ENCODE results near the gene CHRDL2.
"Not testable (repeated sequence)": the region's sequence is repeated elsewhere in the genome, so short reads cannot be mapped to it uniquely, and the experiment has no call there.

The CHRDL2 gene

GRCh38 chr11:74671520-74672196 is 59.6 kb downstream of the CHRDL2 start:
- no peak overlapping the region for H3K27ac ChIP-seq

DNA sequence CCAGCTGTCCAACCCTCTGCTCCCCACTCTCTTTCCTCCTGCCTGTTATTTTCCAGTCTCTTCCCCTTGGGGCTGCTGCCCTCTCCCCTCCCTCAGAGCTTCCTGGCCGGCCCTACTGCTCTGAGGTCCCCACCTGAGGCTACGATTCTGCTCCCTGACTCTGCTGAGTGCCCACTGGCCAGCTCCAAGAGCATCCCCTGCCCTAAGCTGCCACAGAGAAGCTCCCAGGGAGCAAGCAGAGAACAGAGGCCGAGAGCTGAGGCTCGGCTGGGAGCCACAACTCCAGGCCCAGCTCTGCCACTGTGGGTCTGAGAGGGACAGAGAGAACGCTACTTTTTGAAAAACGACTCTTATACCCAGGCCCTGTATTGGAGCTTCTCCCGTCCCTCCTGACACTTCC is 61.1 kb downstream of the CHRDL2 start:
- no peak overlapping the region for H3K4me3 ChIP-seq
- no peak overlapping the region for H3K27ac ChIP-seq
- DNase-seq (ENCODE audit: low spot score) = no peak
- TF ChIP-seq, protein P1, sequence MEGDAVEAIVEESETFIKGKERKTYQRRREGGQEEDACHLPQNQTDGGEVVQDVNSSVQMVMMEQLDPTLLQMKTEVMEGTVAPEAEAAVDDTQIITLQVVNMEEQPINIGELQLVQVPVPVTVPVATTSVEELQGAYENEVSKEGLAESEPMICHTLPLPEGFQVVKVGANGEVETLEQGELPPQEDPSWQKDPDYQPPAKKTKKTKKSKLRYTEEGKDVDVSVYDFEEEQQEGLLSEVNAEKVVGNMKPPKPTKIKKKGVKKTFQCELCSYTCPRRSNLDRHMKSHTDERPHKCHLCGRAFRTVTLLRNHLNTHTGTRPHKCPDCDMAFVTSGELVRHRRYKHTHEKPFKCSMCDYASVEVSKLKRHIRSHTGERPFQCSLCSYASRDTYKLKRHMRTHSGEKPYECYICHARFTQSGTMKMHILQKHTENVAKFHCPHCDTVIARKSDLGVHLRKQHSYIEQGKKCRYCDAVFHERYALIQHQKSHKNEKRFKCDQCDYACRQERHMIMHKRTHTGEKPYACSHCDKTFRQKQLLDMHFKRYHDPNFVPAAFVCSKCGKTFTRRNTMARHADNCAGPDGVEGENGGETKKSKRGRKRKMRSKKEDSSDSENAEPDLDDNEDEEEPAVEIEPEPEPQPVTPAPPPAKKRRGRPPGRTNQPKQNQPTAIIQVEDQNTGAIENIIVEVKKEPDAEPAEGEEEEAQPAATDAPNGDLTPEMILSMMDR (IDR thresholded peaks at IDR 0.05) = no peak

More at GRCh38 chr11:74671520-74672196, 59.6 kb downstream of the CHRDL2 start:
- no peak overlapping the region for H3K4me3 ChIP-seq
- DNase-seq (ENCODE audit: low spot score) = no peak
- TF ChIP-seq, protein P1 (IDR thresholded peaks at IDR 0.05) = no peak

DNA sequence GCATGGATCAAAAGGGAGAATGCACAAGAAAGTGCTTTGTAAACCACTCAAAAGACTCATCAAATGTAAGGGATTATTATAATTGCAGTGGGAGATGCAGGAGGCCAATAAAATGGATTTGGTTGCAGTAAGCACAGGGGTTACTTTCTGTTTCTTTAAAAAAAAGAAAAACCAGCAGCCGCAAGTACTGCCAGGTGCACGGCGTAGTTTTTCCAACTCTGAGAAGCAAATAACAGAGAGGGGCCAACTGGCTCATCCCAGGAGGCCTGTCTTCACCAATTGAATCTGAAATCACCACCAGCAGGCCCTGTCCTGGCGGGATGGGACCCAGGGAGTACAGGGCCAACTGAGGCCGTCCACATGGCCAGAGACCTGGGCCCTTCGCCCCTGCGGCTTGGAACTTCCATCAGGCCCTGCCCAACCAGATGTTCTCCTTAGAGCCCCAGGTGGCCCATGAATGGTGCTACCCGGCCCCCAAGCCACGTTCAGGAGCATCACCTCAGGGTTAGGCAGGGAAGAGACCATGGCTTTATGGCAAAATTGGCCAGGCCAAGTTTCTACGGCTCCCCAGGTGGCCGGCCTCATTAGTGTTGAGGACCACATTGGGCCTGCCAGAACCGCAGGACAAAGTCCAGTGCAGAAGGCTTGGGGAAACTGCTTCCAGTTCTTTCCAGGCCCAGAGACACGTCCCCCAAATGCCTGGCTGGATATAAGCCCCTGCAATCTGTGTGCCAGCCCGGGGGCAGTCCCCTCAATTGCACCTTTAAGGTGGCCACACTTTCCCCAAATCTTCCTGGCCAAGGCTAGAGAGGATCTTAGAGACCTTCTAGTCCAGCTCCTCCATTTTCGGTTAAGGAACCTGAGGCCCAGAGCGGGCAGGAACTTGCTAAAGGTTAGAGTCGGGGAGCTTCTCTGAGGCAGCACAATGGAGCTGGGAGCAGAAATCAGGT is 61.7 kb downstream of the CHRDL2 start:
- DNase-seq (ENCODE audit: low spot score) = no peak
- no peak overlapping the region for H3K4me3 ChIP-seq
- no peak overlapping the region for H3K27ac ChIP-seq
- TF ChIP-seq, protein P1 (IDR thresholded peaks at IDR 0.05) = no peak

GRCh38 chr11:74663315-74663714 is 67.9 kb downstream of the CHRDL2 start:
- no peak overlapping the region for H3K27ac ChIP-seq
- no peak overlapping the region for H3K4me3 ChIP-seq
- no peak for DNase-seq (ENCODE audit: low spot score)
- TF ChIP-seq, protein P1 (IDR thresholded peaks at IDR 0.05) = no peak

DNA sequence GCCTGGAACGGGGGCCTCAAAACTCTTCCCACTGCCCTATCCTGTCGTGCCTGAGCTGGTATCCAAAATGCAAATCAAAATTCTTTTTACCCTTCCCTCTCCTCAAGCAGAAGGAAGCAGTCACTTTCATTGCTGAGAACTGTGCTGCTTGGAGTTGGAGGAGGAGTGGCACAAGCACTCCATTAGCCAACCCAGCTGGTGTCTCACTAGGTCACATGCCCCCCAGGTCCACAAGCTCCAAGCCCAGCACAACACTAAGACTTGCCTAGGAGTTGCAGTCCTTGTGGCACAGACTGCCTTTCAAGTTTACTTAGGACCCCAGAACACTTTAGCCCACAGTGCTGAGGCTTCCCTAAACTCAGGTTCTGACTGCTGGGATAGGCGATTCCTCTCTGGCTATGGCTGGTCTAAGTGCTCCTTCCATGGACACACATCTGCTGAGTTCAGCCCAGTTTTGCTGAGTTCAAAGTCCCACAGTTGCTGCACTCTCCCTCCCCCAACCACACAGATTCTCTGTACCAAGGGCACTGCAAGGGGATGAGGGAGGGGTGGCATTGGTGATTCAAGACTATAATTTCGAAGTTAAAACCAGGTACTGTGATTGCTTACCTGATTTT is 68.6 kb downstream of the CHRDL2 start:
- H3K27ac ChIP-seq = no peak overlapping the region
- TF ChIP-seq, protein P1 (IDR thresholded peaks at IDR 0.05) = no peak
- DNase-seq (ENCODE audit: low spot score) = no peak

GRCh38 chr11:74659124-74659523 is 72.1 kb downstream of the CHRDL2 start:
- not testable (repeated sequence) for H3K27ac ChIP-seq; H3K4me3 ChIP-seq; DNase-seq (ENCODE audit: low spot score)

More for the DNA sequence above, 68.6 kb downstream of the CHRDL2 start:
- H3K4me3 ChIP-seq = no peak overlapping the region

GRCh38 chr11:74654976-74655375 is 76.2 kb downstream of the CHRDL2 start:
- no peak for DNase-seq (ENCODE audit: low spot score)
- TF ChIP-seq, protein P1 (IDR thresholded peaks at IDR 0.05) = no peak

More at GRCh38 chr11:74654976-74655375, 76.2 kb downstream of the CHRDL2 start:
- Histone ChIP-seq H3K27ac (no peak overlapping the region), H3K4me3 (no peak overlapping the region)

All from coronary artery (tissue), 2 donors.